Lung (tissue), 12 donors: ENCODE results near the gene STK24. TPM values are rescaled to one million over a fixed set of nuclear protein-coding genes. Genes with fewer than 3 reads are reported as not detected.

Experiments used
- ATAC-seq: fragments of 200-7000 bp; cut with Tn5 transposase; one replicate; pipeline ENCODE4 v1.9.1; 2020; ENCODE audit warnings: moderate number of reproducible peaks; ENCODE audit not compliant: insufficient read depth, low FRiP score
- DNase-seq, 3 donors: peaks; one replicate each; pipeline ENCODE4 v3.0.0-alpha.2; 2013 to 2017
- H3K27ac ChIP-seq, 2 donors: one replicate each; pipeline ENCODE4 v1.5.1; 2013; ENCODE audit warnings: mild to moderate bottlenecking in 2 of 2, moderate library complexity in 2 of 2, control low read depth in 1 of 2, inconsistent platforms in 1 of 2, low read depth in 1 of 2, low read length in 1 of 2
- H3K27me3 ChIP-seq, 3 donors: one replicate each; pipeline ENCODE4 v1.5.1; 2013; ENCODE audit warnings: low read length in 2 of 3; ENCODE audit not compliant: control insufficient read depth in 3 of 3, insufficient read depth in 3 of 3
- H3K36me3 ChIP-seq, 4 donors: one replicate each; pipeline ENCODE4 v1.5.1; 2013; ENCODE audit warnings: low read length in 4 of 4, mild to moderate bottlenecking in 1 of 4, moderate library complexity in 1 of 4; ENCODE audit not compliant: control insufficient read depth in 4 of 4, insufficient read depth in 4 of 4
- H3K4me1 ChIP-seq, 5 donors: one replicate each; pipeline ENCODE4 v1.5.1; 2013; ENCODE audit warnings: low read length in 5 of 5, mild to moderate bottlenecking in 2 of 5, moderate library complexity in 1 of 5; ENCODE audit not compliant: control insufficient read depth in 5 of 5, insufficient read depth in 5 of 5
- H3K4me3 ChIP-seq: one replicate; pipeline ENCODE4 v1.5.1; 2013; ENCODE audit warnings: mild to moderate bottlenecking, control low read depth, moderate library complexity
- H3K9ac ChIP-seq, 2 donors: one replicate each; pipeline ENCODE4 v1.5.1; 2013; ENCODE audit warnings: low read length in 2 of 2, control low read depth in 1 of 2; ENCODE audit not compliant: insufficient read depth in 1 of 2
- H3K9me3 ChIP-seq, 4 donors: one replicate each; pipeline ENCODE4 v1.5.1; 2013; ENCODE audit warnings: low read length in 3 of 4, mild to moderate bottlenecking in 1 of 4, moderate library complexity in 1 of 4; ENCODE audit not compliant: control insufficient read depth in 4 of 4, insufficient read depth in 3 of 4
- CTCF ChIP-seq: IDR thresholded peaks from 2 replicates; pipeline ENCODE4 v1.5.1; 2012; ENCODE audit warnings: mild to moderate bottlenecking; ENCODE audit errors: control extremely low read depth, extremely low read depth
- WGBS, 2 donors: extraction: QIAGEN DNeasy Blood & Tissue Kit; methylation state at CpG; one replicate each; pipeline ENCODE4 v1.1.7; 2013; 5-methylcytosine and 5-hydroxymethylcytosine counted together
- polyA plus RNA-seq, 2 donors: library from polyadenylated mRNA; stranded (reverse); fragments of 200-250 nt; gene quantifications; one replicate each; pipeline ENCODE4 v1.2.1, GENCODE V29; 2013
- total RNA-seq, 2 donors: library from RNA; depleted of rRNA in 1 of 2; stranded (reverse); fragments of >200 nt in 1 of 2; gene quantifications; one replicate each; pipeline ENCODE4 v1.2.1, GENCODE V29; 2014 to 2021
- donor health status: control.
- donor health status: control.
- donor health status: Bipolar disorder and iron deficiency.
- donor health status: healthy.
- donor health status: DM: yes; HTN: yes; CAD: no.

STK24 gene
- total and polyA plus RNA-seq, 4 donors = 38.0 to 102 (median 64.5) TPM

GRCh38 chr13:98509271-98510155, 67.4 kb downstream of the STK24 start:
- Histone ChIP-seq H3K27ac (peak overlapping the region; percentile 47 to 73), H3K9me3 (no peaks in the 10 kb centered on the region), H3K36me3 (peaks cover 0 to 6% (median 0%) of the 10 kb centered on the region in 4 donors), H3K27me3 (no peaks in the 10 kb centered on the region), H3K4me1 (peaks cover 26 to 49% (median 28%) of the 10 kb centered on the region in 5 donors), H3K4me3 (no peak overlapping the region), H3K9ac (no peak overlapping the region)
- DNase-seq (peak in 1 of 3 donors; percentile 27), ATAC-seq (peak; percentile 65)
- no peak for TF ChIP-seq CTCF
- WGBS, 2 donors = 36 to 47% methylated on average over 10 of the region's 10 CpGs

- TF ChIP-seq CTCF = no peak
- Histone ChIP-seq H3K9ac (no peak overlapping the region), H3K4me3 (no peak overlapping the region), H3K9me3 (no peaks in the 10 kb centered on the region), H3K27ac (peak overlapping the region; percentile 43), H3K27me3 (no peaks in the 10 kb centered on the region), H3K36me3 (peaks cover 0 to 4% (median 0%) of the 10 kb centered on the region in 4 donors), H3K4me1 (peaks cover 28 to 53% (median 33%) of the 10 kb centered on the region in 5 donors)
- DNase-seq = no peak
- ATAC-seq = no peak
- 65 to 90% methylated on average over 2 of the region's 2 CpGs for WGBS, 2 donors
Measured at GRCh38 chr13:98508685-98509084, 68.2 kb downstream of the STK24 start.

GRCh38 chr13:98508280-98508679, 68.6 kb downstream of the STK24 start:
- H3K27me3 ChIP-seq = no peaks in the 10 kb centered on the region
- no peak overlapping the region for H3K4me3 ChIP-seq
- WGBS, 2 donors = 71 to 79% methylated on average over 2 of the region's 2 CpGs
- peak overlapping the region; percentile 43 for H3K27ac ChIP-seq
- no peak for TF ChIP-seq CTCF
- H3K4me1 ChIP-seq = peaks cover 28 to 55% (median 33%) of the 10 kb centered on the region in 5 donors
- no peaks in the 10 kb centered on the region for H3K9me3 ChIP-seq
- no peak for ATAC-seq
- no peak overlapping the region for H3K9ac ChIP-seq
- DNase-seq = no peak
- H3K36me3 ChIP-seq = peaks cover 0 to 3% (median 0%) of the 10 kb centered on the region in 4 donors
